Activated naive CD4-positive, alpha-beta T cell treated with anti-CD3 and anti-CD28 coated beads, Interleukin-2, amount 50 U/mL, for 24 hours (primary cell): Measurements from ENCODE around the gene ACTG1.

Experiments used
- H3K27ac Mint-ChIP-seq: one replicate; pipeline ENCODE4 v1.8.0; 2021; ENCODE audit warnings: mild to moderate bottlenecking, mixed read lengths
- H3K27me3 Mint-ChIP-seq: one replicate; pipeline ENCODE4 v1.8.0; 2021; ENCODE audit warnings: mixed read lengths
- H3K36me3 Mint-ChIP-seq: one replicate; pipeline ENCODE4 v1.8.0; 2021; ENCODE audit warnings: mixed read lengths
- H3K4me1 Mint-ChIP-seq: one replicate; pipeline ENCODE4 v1.8.0; 2021; ENCODE audit warnings: mixed read lengths
- H3K4me3 Mint-ChIP-seq: one replicate; pipeline ENCODE4 v1.8.0; 2021; ENCODE audit warnings: mild to moderate bottlenecking, mixed read lengths
- H3K9me3 Mint-ChIP-seq: one replicate; pipeline ENCODE4 v1.8.0; 2021; ENCODE audit warnings: mixed read lengths

Gene ACTG1

GRCh38 chr17:81549826-81550225, 37.2 kb upstream of the ACTG1 start:
- Mint-ChIP-seq H3K36me3 (peaks cover 5% of the 10 kb centered on the region), H3K4me1 (peaks cover 40% of the 10 kb centered on the region), H3K9me3 (no peaks in the 10 kb centered on the region), H3K27ac (no peak overlapping the region), H3K4me3 (peak overlapping the region; percentile 92), H3K27me3 (no peaks in the 10 kb centered on the region)

GRCh38 chr17:81549031-81549557, 36.5 kb upstream of the ACTG1 start:
- peaks cover 5% of the 10 kb centered on the region for H3K36me3 Mint-ChIP-seq
- H3K9me3 Mint-ChIP-seq = no peaks in the 10 kb centered on the region
- H3K27ac Mint-ChIP-seq = no peak overlapping the region
- H3K4me3 Mint-ChIP-seq = peak overlapping the region; percentile 92
- no peaks in the 10 kb centered on the region for H3K27me3 Mint-ChIP-seq
- H3K4me1 Mint-ChIP-seq = peaks cover 36% of the 10 kb centered on the region

GRCh38 chr17:81547614-81547982, 35.0 kb upstream of the ACTG1 start:
- Mint-ChIP-seq H3K27ac (no peak overlapping the region), H3K4me1 (peaks cover 24% of the 10 kb centered on the region), H3K36me3 (peaks cover 5% of the 10 kb centered on the region)

GRCh38 chr17:81546906-81547613, 34.5 kb upstream of the ACTG1 start:
- Mint-ChIP-seq H3K4me3 (no peak overlapping the region), H3K36me3 (peaks cover 5% of the 10 kb centered on the region), H3K9me3 (no peaks in the 10 kb centered on the region), H3K27me3 (no peaks in the 10 kb centered on the region), H3K27ac (no peak overlapping the region), H3K4me1 (peaks cover 24% of the 10 kb centered on the region)

More at GRCh38 chr17:81547614-81547982, 35.0 kb upstream of the ACTG1 start:
- no peak overlapping the region for H3K4me3 Mint-ChIP-seq
- no peaks in the 10 kb centered on the region for H3K27me3 Mint-ChIP-seq
- H3K9me3 Mint-ChIP-seq = no peaks in the 10 kb centered on the region

GRCh38 chr17:81545160-81545949, 32.8 kb upstream of the ACTG1 start:
- no peak overlapping the region for H3K27ac Mint-ChIP-seq
- peaks cover 5% of the 10 kb centered on the region for H3K36me3 Mint-ChIP-seq

GRCh38 chr17:81544281-81544974, 31.8 kb upstream of the ACTG1 start:
- H3K4me1 Mint-ChIP-seq = peaks cover 4% of the 10 kb centered on the region
- H3K27me3 Mint-ChIP-seq = no peaks in the 10 kb centered on the region
- H3K27ac Mint-ChIP-seq = no peak overlapping the region
- H3K9me3 Mint-ChIP-seq = no peaks in the 10 kb centered on the region
- peaks cover 5% of the 10 kb centered on the region for H3K36me3 Mint-ChIP-seq
- no peak overlapping the region for H3K4me3 Mint-ChIP-seq

More at GRCh38 chr17:81545160-81545949, 32.8 kb upstream of the ACTG1 start:
- Mint-ChIP-seq H3K27me3 (no peaks in the 10 kb centered on the region), H3K4me1 (peaks cover 13% of the 10 kb centered on the region), H3K4me3 (no peak overlapping the region), H3K9me3 (no peaks in the 10 kb centered on the region)

- H3K9me3 Mint-ChIP-seq = no peaks in the 10 kb centered on the region
- no peak overlapping the region for H3K4me3 Mint-ChIP-seq
- no peaks in the 10 kb centered on the region for H3K27me3 Mint-ChIP-seq
- H3K27ac Mint-ChIP-seq = no peak overlapping the region
- no peaks in the 10 kb centered on the region for H3K4me1 Mint-ChIP-seq
- H3K36me3 Mint-ChIP-seq = peaks cover 5% of the 10 kb centered on the region
Measured at GRCh38 chr17:81543756-81544155, 31.2 kb upstream of the ACTG1 start.

- peaks cover 5% of the 10 kb centered on the region for H3K36me3 Mint-ChIP-seq
- H3K27ac Mint-ChIP-seq = no peak overlapping the region
- H3K27me3 Mint-ChIP-seq = no peaks in the 10 kb centered on the region
- no peaks in the 10 kb centered on the region for H3K4me1 Mint-ChIP-seq
- H3K4me3 Mint-ChIP-seq = no peak overlapping the region
- no peaks in the 10 kb centered on the region for H3K9me3 Mint-ChIP-seq
Measured at GRCh38 chr17:81543339-81543675, 30.7 kb upstream of the ACTG1 start.

GRCh38 chr17:81542431-81543338, 30.1 kb upstream of the ACTG1 start:
- peaks cover 5% of the 10 kb centered on the region for H3K36me3 Mint-ChIP-seq
- H3K27ac Mint-ChIP-seq = no peak overlapping the region
- H3K9me3 Mint-ChIP-seq = no peaks in the 10 kb centered on the region
- no peaks in the 10 kb centered on the region for H3K27me3 Mint-ChIP-seq
- no peaks in the 10 kb centered on the region for H3K4me1 Mint-ChIP-seq
- no peak overlapping the region for H3K4me3 Mint-ChIP-seq

- H3K36me3 Mint-ChIP-seq = peaks cover 1% of the 10 kb centered on the region
- no peaks in the 10 kb centered on the region for H3K27me3 Mint-ChIP-seq
- H3K4me3 Mint-ChIP-seq = no peak overlapping the region
- no peak overlapping the region for H3K27ac Mint-ChIP-seq
- H3K9me3 Mint-ChIP-seq = no peaks in the 10 kb centered on the region
- no peaks in the 10 kb centered on the region for H3K4me1 Mint-ChIP-seq
Measured at GRCh38 chr17:81541123-81541522, 28.5 kb upstream of the ACTG1 start.

- no peak overlapping the region for H3K4me3 Mint-ChIP-seq
- no peaks in the 10 kb centered on the region for H3K9me3 Mint-ChIP-seq
- H3K27ac Mint-ChIP-seq = no peak overlapping the region
- no peaks in the 10 kb centered on the region for H3K4me1 Mint-ChIP-seq
- peaks cover 1% of the 10 kb centered on the region for H3K27me3 Mint-ChIP-seq
- no peaks in the 10 kb centered on the region for H3K36me3 Mint-ChIP-seq
Measured at GRCh38 chr17:81540676-81541027, 28.1 kb upstream of the ACTG1 start.

GRCh38 chr17:81539961-81540675, 27.5 kb upstream of the ACTG1 start:
- H3K27me3 Mint-ChIP-seq = peaks cover 1% of the 10 kb centered on the region
- H3K27ac Mint-ChIP-seq = no peak overlapping the region
- H3K4me1 Mint-ChIP-seq = no peaks in the 10 kb centered on the region
- H3K4me3 Mint-ChIP-seq = no peak overlapping the region
- no peaks in the 10 kb centered on the region for H3K9me3 Mint-ChIP-seq
- H3K36me3 Mint-ChIP-seq = no peaks in the 10 kb centered on the region

GRCh38 chr17:81539571-81539900, 26.9 kb upstream of the ACTG1 start:
- H3K27ac Mint-ChIP-seq = no peak overlapping the region
- H3K27me3 Mint-ChIP-seq = peaks cover 1% of the 10 kb centered on the region
- no peaks in the 10 kb centered on the region for H3K9me3 Mint-ChIP-seq
- no peaks in the 10 kb centered on the region for H3K4me1 Mint-ChIP-seq
- no peak overlapping the region for H3K4me3 Mint-ChIP-seq
- H3K36me3 Mint-ChIP-seq = no peaks in the 10 kb centered on the region

GRCh38 chr17:81538651-81539570, 26.3 kb upstream of the ACTG1 start:
- Mint-ChIP-seq H3K36me3 (no peaks in the 10 kb centered on the region), H3K27ac (no peak overlapping the region), H3K4me1 (no peaks in the 10 kb centered on the region), H3K9me3 (no peaks in the 10 kb centered on the region), H3K27me3 (peaks cover 1% of the 10 kb centered on the region), H3K4me3 (no peak overlapping the region)
